Fibroblast of upper back skin (primary cell): ENCODE data around the gene IFNAR2.
"Not testable (repeated sequence)": the region's sequence is repeated elsewhere in the genome, so short reads cannot be mapped to it uniquely, and the experiment has no call there.

Source experiments
- DNase-seq: peaks from one replicate; pipeline ENCODE4 v3.0.0-alpha.2; 2013

The IFNAR2 gene

GRCh38 chr21:33245289-33245918 lies 15.7 kb downstream of the IFNAR2 start:
- no peak for DNase-seq

- DNase-seq: no peak
Measured at GRCh38 chr21:33246506-33246905, 16.8 kb downstream of the IFNAR2 start.

GRCh38 chr21:33246963-33247362 lies 17.2 kb downstream of the IFNAR2 start:
- no peak for DNase-seq

DNA sequence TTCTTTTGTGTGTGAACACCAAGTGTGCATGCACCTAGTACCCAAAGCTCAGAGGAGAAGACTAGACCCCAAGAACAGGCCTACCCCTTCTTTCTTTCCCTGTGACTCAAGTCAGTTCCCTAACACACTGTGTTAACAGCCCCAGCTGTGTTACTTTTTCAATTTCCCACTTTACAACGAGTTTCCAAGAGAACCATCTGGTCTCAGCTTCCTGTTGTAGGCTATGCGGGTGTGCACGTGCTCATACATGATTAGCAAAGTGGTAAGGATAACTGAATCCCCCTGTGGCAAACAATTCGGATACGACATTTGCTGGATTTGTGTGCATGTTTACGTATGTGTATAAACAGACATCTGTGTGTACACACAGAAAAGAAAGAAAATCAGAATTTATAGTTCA lies 17.9 kb downstream of the IFNAR2 start:
- DNase-seq: no peak

- no peak for DNase-seq
Measured at GRCh38 chr21:33249331-33250002, 19.7 kb downstream of the IFNAR2 start.

DNA sequence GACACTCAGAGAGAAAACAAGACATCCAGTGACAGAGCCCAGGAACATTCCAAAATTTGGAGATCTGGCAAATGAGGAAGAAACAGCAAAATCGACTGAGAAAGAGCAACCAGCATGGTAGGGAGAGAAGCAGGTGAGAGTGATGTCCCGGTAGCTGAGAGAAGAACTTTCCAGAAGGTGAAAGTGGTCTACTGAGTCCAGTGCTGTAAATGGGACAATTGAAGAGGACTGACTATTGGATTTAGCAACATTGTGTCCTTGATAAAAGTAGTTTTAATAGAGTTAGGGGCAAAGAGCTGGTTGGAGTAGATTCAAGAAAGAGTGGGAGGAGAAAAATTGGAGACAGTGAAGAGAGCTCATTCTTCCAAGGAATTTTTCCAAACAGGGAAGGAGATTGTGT lies 21.4 kb downstream of the IFNAR2 start:
- no peak for DNase-seq

- not testable (repeated sequence) for DNase-seq
Measured at GRCh38 chr21:33253382-33253781, 23.6 kb downstream of the IFNAR2 start.

- DNase-seq: no peak
Measured at GRCh38 chr21:33254766-33255165, 25.0 kb downstream of the IFNAR2 start.

DNA sequence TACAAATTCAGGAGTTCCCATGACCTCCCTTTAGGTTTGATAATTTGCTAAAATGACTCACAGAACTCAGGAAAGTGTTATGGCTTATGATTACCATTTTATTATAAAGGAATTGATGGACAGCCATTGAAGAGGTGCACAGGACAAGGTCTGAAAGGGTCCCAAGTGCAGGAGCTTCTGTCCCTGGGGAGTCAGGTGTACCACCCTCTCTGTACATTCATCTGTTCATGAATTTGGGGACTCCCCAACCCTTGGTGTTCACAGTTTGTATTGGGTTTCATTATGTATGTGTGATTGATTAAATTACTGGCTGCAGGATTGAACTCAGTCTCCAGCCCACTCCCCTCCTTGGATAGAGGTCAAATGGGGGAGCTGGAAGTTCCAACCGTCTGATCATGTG lies 25.7 kb downstream of the IFNAR2 start:
- no peak for DNase-seq

- DNase-seq: no peak
Measured at GRCh38 chr21:33256019-33256418, 26.3 kb downstream of the IFNAR2 start.

DNA sequence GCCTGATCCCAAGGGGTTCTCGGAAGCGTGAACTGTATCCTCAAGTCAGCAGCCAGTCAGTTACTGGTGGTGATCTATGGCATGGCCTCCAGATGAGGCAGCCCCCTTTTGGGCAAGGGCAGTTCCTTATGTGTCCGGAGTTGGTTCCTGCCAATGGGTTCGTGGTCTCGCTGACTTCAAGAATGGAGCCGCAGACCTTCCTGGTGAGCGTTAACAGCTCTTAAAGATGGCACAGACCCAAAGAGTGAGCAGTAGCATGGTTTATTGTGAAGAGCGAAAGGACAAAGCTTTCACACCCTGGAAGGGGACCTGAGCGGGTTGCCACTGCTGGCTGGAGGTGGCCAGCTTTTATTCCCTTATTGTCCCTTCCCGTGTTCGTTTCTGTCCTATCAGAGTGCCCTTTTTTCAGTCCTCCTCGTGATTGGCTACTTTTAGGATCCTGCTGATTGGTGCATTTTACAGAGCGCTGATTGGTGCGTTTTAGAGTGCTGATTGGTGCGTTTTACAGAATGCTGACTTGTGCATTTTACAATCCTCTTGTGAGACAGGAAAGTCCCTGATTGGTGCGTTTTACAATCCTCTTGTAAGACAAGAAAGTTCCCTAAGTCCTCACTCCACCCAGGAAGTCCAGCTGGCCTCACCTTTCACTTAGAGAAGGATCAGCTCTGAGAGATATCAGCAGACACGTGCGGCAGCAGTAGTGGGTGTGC lies 27.5 kb downstream of the IFNAR2 start:
- no peak for DNase-seq

DNA sequence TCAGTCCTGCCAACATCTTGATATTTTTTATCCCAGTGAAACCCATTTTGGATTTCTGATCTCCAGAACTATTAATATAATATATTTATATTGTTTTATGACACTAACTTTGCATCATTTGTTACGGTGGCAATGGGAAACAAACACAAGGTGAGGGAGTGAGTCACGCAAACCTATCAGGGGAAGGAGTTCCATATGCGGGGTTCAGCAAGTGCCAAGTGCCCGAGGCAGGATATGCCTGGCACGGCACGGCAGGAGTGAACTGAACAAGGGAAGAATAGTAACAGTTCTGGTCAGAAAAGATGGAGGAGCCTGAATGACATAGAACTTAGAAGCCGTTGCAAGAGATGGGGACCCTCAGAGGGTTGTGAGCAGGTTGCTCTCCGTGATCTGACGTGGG lies 28.7 kb downstream of the IFNAR2 start:
- no peak for DNase-seq

- no peak for DNase-seq
Measured at GRCh38 chr21:33259428-33259827, 29.7 kb downstream of the IFNAR2 start.

GRCh38 chr21:33259995-33260394 lies 30.3 kb downstream of the IFNAR2 start:
- no peak for DNase-seq

DNA sequence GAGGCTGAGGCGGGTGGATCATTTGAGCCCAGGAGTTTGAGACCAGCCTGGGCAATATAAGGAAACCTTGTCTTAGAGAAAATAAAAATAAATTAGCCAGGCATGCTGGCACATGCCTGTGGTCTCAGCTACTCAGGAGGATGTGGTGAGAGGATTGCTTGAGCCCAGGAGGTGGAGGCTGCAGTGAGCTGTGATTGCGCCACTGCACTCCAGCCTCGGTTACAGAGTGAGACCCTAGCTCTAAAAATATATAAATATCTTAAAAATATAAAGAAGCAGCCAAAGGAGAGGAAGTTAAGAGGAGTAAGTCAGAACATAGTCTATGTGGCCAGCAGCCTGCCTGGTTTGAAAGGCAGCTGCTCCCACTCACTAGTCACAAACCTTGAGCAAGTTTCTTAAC lies 31.9 kb downstream of the IFNAR2 start:
- DNase-seq: peak; percentile 75

DNA sequence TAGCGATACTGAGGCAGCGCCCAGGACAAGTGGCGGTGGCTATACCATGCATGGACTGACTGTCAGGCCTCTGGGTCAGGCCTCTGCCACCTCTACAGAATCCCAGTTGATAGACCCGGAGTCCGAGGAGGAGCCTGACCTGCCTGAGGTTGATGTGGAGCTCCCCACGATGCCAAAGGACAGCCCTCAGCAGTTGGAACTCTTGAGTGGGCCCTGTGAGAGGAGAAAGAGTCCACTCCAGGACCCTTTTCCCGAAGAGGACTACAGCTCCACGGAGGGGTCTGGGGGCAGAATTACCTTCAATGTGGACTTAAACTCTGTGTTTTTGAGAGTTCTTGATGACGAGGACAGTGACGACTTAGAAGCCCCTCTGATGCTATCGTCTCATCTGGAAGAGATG lies 33.2 kb downstream of the IFNAR2 start:
- DNase-seq: no peak

GRCh38 chr21:33264561-33264960 lies 34.8 kb downstream of the IFNAR2 start:
- no peak for DNase-seq

- DNase-seq: no peak
Measured at GRCh38 chr21:33265664-33266049, 35.9 kb downstream of the IFNAR2 start.

DNA sequence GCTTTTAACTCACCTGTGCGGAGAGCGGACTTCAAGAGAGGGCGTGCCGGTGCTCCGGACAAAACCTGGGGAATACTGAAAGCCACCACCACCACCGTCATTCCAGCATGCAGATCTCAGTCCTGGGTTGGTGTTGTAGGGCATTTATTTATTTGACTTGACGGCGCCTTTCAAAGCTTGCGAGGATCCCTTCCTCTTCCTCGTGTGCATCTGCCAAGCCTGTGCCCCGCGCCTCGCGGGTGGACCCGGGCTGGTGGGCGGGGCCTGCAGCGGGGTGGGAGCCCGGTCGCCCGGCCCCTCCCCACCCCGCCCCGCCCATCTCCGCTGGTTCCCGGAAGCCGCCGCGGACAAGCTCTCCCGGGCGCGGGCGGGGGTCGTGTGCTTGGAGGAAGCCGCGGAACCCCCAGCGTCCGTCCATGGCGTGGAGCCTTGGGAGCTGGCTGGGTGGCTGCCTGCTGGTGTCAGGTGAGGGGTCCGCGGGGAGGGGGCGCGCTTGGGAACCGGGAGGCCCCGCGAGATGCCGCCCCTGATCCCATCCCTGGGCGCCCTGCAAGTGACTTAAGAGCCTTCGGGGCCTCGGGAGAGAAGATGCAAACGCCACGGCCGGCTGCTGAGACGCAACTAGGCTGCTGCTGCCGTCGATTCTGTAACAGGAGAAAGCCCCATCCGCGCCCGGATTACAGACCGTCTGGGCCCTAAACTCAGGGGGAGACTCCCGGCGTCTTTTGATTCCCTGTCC lies 36.5 kb downstream of the IFNAR2 start, which contains the start of gene IL10RB:
Gene IL10RB, plus strand, starts transcription at position 318 of the 739 bp plus-strand sequence. Its CDS starts 99 bp downstream, at position 417.
- peak; percentile 41 for DNase-seq

DNA sequence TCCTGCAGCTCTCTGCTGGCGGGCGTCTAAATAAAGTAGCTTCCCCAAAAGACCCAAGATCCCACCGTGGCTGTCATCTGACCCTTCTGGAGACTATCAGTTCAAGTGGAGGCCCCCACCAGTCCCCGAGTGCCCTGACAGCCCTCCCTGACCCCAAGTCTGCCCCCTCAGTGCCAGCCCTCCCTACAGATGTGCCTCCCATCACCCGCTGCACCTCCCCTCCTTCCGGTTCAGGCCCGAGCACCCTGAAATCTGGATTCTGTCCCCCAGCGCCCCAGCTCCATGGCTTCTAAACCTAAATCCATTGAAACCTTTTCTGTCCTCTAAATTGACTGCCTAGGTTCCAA lies 37.0 kb downstream of the IFNAR2 start:
- DNase-seq: no peak

DNA sequence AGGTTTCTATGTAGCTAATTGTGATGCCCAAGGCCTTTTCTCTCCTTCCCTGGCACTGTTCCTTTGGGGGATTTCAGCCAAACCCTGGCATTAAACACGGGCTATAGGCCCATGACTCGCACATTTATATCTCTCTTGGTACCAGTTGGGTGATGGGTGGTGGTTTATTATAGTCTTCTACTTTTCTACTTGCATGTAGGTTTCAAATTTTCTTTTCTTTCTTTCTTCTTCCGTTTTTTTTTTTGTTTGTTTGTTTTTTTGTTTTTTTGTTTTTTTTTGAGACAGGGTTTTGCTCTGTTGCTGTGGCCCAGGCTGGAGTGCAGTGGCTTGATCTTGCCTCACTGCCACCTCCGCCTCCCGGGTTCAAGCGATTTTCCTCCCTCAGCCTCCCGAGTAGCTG lies 37.5 kb downstream of the IFNAR2 start:
- DNase-seq: no peak

DNA sequence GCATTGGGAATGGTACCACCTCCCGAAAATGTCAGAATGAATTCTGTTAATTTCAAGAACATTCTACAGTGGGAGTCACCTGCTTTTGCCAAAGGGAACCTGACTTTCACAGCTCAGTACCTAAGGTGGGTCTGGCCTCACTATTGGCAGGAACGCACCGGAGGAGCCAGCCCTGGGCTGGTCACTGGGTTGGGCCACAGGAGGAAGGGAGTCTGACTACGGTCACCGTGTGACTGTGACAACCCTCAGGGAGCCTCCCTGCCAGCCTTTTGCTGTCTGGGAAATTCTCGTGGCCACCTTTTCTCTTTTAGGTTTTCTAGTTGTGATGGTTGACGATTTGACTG lies 38.6 kb downstream of the IFNAR2 start:
- no peak for DNase-seq

DNA sequence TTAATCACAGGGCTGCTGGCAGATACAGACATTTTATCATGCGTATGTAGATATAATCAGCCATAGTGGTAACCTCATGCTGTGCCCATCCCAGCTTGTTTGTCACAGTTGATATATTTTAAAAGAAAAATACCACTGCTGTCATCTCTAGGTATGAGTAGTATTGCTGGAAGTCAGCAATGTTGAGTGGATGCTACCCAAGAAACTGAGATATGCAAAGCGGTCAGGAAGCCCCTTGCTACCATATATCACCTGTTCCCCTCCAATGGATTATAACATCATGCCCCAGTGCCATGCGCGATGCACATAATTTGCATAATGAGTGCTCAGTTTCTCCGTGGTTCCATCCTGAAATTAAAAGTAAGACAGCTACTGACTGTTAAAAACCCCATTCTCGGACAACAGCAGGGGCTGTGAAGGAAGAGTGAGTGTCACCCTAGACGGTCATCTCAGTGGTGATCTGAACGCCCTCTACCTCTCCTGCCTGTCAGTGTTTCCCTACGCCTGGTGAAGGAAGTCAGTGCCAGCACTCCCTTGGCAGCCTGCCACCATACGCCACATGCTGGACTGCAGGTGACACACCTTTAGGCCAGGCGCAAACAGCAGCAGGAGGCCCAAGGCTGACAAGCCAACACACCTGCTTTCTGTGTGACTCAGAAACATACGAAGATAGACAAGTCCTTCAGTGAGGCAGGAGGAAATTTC lies 39.2 kb downstream of the IFNAR2 start:
- DNase-seq: no peak
